Type B pancreatic cell (in vitro differentiated cells): ENCODE data around the gene RPRD1B. TPM values are rescaled to one million over a fixed set of nuclear protein-coding genes. Genes with fewer than 3 reads are reported as not detected.

Experiments
- DNase-seq: peaks from one replicate; pipeline ENCODE4 v3.0.0; 2021; ENCODE audit warnings: mixed read lengths; ENCODE audit not compliant: unreplicated experiment; ENCODE audit errors: extremely low spot score
- H3K27ac Mint-ChIP-seq: 2 replicates; pipeline ENCODE4 v1.8.0; 2021; ENCODE audit warnings: mild to moderate bottlenecking, mixed read lengths
- H3K27me3 Mint-ChIP-seq: 2 replicates; pipeline ENCODE4 v1.8.0; 2021; ENCODE audit warnings: mixed read lengths
- H3K36me3 Mint-ChIP-seq: 2 replicates; pipeline ENCODE4 v1.8.0; 2021; ENCODE audit warnings: mixed read lengths
- H3K4me1 Mint-ChIP-seq: one replicate; pipeline ENCODE4 v1.8.0; 2021; ENCODE audit warnings: mixed read lengths; ENCODE audit not compliant: unreplicated experiment
- H3K4me3 Mint-ChIP-seq: 2 replicates; pipeline ENCODE4 v1.8.0; 2021; ENCODE audit warnings: mild to moderate bottlenecking, mixed read lengths
- H3K9me3 Mint-ChIP-seq: 2 replicates; pipeline ENCODE4 v1.8.0; 2021; ENCODE audit warnings: mixed read lengths
- total RNA-seq: library from RNA; stranded (reverse); gene quantifications from 2 replicates; pipeline ENCODE4 v1.2.1, GENCODE V29; 2021; ENCODE audit warnings: low replicate concordance
- TF ChIP-seq, protein P1 (sequence below): fragments of 200-600 bp; sonication (generic); conservative IDR thresholded peaks from 2 replicates; pipeline ENCODE4 v1.5.0; 2021; ENCODE audit warnings: antibody characterized with exemption, mild to moderate bottlenecking

RPRD1B gene
- total RNA-seq, 1 donor from 2014 or later = 41.9 TPM

DNA sequence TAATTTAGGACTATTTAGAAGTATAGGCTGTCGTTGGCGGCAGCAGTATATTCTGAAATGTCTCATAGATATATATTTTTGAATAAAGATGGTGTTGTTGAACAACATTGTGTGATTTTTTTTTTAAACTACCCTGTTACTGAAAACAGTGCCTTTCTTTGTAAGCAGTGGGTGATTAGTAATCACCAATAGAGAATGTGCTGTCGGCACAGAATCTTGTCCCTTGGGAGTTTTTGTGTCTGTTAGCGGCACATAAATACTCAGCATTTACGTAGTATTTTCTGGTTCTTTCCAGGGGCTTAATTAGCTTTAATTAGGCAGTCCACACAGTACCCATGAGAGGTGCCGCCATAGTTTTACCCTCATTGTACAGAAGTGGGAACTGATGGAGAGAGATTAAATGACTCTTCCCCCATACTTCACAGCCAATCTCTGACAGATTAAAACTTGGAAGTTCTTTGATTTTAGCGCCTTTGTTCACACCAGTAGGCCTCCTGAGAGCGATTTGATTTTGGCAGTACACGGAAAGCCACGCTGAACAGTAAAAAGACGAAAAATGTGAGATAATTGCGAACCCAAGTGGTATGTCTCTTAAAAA, 58.8 kb downstream of the RPRD1B start:
- H3K4me1 Mint-ChIP-seq = peaks cover 37% of the 10 kb centered on the region
- H3K9me3 Mint-ChIP-seq = no peaks in the 10 kb centered on the region
- H3K27ac Mint-ChIP-seq = no peak overlapping the region
- TF ChIP-seq, protein P1, sequence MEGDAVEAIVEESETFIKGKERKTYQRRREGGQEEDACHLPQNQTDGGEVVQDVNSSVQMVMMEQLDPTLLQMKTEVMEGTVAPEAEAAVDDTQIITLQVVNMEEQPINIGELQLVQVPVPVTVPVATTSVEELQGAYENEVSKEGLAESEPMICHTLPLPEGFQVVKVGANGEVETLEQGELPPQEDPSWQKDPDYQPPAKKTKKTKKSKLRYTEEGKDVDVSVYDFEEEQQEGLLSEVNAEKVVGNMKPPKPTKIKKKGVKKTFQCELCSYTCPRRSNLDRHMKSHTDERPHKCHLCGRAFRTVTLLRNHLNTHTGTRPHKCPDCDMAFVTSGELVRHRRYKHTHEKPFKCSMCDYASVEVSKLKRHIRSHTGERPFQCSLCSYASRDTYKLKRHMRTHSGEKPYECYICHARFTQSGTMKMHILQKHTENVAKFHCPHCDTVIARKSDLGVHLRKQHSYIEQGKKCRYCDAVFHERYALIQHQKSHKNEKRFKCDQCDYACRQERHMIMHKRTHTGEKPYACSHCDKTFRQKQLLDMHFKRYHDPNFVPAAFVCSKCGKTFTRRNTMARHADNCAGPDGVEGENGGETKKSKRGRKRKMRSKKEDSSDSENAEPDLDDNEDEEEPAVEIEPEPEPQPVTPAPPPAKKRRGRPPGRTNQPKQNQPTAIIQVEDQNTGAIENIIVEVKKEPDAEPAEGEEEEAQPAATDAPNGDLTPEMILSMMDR = no peak
- DNase-seq = no peak
- no peaks in the 10 kb centered on the region for H3K27me3 Mint-ChIP-seq
- H3K4me3 Mint-ChIP-seq = no peak overlapping the region
- peaks cover 27% of the 10 kb centered on the region for H3K36me3 Mint-ChIP-seq

DNA sequence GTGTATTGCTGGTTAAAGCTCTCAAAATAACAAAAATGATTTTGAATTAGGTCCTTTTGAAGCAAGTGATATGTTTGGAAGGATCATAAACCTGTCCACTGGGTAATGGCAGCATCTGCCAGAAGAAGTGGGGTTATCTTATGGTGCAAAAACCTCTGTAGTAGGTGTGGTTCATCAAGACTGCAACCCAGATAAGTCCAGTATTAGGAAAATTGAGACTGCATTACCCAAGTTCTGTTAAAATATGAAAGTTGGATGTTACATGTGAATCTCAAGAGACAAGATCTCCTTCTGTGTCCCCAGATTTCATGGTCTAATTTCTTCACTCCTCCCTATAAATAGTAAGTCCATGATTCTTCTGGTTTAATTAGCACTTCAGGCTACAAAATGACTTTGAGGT, 59.4 kb downstream of the RPRD1B start:
- TF ChIP-seq, protein P1 = no peak
- Mint-ChIP-seq H3K9me3 (peaks cover under 1% of the 10 kb centered on the region), H3K36me3 (peaks cover 22% of the 10 kb centered on the region), H3K4me3 (no peak overlapping the region), H3K4me1 (peaks cover 37% of the 10 kb centered on the region), H3K27ac (no peak overlapping the region), H3K27me3 (no peaks in the 10 kb centered on the region)
- no peak for DNase-seq

DNA sequence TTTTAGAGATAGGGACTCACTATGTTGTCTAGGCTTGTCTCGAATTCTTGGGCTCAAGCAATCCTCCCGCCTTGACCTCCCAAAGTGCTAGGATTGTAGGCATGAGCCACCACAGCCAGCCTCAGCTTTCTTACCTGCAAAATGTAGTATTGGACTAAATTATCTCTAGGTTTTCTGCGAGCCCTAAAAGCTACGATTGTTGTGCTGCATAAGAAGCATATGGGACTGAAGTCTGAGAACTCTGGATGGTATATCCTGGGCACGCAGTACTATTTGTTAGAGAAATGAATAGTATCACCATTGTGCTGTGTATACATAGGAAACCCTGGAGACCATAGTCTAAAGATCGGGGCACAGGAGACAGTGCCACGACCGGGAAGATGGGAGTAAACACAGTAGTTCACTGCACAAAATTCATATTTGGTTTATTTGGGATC, 60.1 kb downstream of the RPRD1B start:
- Mint-ChIP-seq H3K4me1 (peaks cover 33% of the 10 kb centered on the region), H3K27ac (no peak overlapping the region), H3K27me3 (no peaks in the 10 kb centered on the region), H3K4me3 (no peak overlapping the region), H3K9me3 (peaks cover 3% of the 10 kb centered on the region), H3K36me3 (peaks cover 14% of the 10 kb centered on the region)
- no peak for DNase-seq
- TF ChIP-seq, protein P1 = no peak

DNA sequence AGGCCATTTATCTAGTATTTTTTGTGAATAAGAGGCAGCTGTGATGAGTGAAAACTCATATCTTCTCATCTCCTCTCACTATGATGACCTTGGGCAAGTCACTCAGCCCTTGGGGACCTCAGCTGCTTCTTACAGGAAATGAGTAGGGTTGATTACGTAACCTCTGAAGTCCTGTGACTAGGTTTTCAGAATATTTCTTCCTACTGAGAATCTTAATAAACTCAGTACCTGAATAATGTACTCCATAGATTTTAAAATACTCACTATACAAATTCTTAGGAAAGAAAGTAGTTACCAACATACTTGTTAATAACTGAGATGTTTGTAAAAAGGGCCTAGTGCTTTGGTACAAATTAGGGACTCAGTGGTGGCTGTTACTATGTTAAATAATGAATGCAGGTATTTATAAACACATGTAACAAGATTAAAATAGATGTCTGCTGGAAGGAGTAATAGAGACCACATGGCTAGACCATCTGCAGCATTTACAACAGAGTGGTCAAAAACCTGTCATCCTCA, 60.9 kb downstream of the RPRD1B start:
- Mint-ChIP-seq H3K27ac (peak overlapping the region; percentile 54), H3K4me1 (peaks cover 33% of the 10 kb centered on the region)
- TF ChIP-seq, protein P1 = no peak

DNA sequence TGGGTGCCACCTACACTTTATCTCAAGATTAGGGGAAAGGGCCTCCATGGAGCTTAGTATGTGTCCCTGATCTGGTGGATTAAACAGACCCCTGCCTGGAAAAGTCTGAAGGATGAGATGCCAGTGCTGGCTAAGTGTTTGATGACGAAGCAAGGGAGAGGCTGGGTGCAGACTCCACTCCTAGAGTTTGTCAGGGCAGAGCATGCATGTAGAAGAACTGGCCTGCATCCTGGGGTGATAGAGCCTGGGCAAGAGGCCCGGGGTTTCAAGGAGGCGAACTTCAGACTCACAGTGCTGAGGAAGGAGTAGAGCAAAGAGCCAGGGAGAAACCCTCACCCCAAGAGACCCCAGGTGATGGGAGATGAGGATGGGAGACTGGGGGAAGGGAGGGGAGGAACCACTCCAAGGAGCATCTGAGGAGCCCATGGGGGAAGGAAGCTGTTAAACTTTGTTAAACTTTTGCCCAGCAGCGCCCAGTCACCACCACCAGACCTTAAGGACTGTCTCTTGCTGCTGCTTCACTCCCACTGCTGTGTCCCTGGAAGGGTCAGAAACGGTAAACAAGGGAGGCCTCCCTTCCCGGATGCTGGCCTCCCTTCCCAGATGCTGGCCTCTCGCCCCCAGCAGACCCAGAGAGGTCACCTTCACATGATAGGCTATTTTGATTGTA, 61.6 kb downstream of the RPRD1B start:
- TF ChIP-seq, protein P1 = no peak
- peaks cover 3% of the 10 kb centered on the region for H3K9me3 Mint-ChIP-seq
- no peaks in the 10 kb centered on the region for H3K27me3 Mint-ChIP-seq
- H3K4me3 Mint-ChIP-seq = no peak overlapping the region
- DNase-seq = no peak
- peaks cover 33% of the 10 kb centered on the region for H3K4me1 Mint-ChIP-seq
- H3K36me3 Mint-ChIP-seq = peaks cover 10% of the 10 kb centered on the region
- H3K27ac Mint-ChIP-seq = peak overlapping the region; percentile 54

More for the DNA sequence above, 60.9 kb downstream of the RPRD1B start:
- DNase-seq = no peak
- Mint-ChIP-seq H3K9me3 (peaks cover 3% of the 10 kb centered on the region), H3K4me3 (no peak overlapping the region), H3K36me3 (peaks cover 14% of the 10 kb centered on the region), H3K27me3 (no peaks in the 10 kb centered on the region)
